ENCODE measurements around the gene BTBD9.

DNA sequence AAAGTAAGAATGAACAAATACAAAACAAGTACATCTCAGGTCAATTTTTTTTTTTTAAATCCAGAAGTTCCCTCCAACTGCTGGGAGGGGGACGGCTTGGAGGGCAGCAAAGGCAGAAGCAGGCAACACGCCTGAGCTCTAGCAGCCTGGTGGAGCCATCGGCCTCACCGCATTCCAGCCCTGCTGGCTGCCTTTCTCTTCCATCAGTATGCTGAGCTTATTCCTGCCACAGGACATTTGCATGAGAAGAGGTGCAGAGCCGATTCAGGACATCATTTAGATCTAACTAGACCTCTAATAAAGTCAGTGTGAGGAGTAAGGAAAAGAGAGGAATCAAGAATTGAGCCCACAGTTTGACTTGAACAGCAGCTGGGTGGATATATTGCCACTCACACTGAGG lies 501.4 kb downstream of the BTBD9 start:
- no peak for TF ChIP-seq POLR2A (IDR thresholded peaks at IDR 0.05)
- TF ChIP-seq, protein P1, sequence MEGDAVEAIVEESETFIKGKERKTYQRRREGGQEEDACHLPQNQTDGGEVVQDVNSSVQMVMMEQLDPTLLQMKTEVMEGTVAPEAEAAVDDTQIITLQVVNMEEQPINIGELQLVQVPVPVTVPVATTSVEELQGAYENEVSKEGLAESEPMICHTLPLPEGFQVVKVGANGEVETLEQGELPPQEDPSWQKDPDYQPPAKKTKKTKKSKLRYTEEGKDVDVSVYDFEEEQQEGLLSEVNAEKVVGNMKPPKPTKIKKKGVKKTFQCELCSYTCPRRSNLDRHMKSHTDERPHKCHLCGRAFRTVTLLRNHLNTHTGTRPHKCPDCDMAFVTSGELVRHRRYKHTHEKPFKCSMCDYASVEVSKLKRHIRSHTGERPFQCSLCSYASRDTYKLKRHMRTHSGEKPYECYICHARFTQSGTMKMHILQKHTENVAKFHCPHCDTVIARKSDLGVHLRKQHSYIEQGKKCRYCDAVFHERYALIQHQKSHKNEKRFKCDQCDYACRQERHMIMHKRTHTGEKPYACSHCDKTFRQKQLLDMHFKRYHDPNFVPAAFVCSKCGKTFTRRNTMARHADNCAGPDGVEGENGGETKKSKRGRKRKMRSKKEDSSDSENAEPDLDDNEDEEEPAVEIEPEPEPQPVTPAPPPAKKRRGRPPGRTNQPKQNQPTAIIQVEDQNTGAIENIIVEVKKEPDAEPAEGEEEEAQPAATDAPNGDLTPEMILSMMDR (IDR thresholded peaks at IDR 0.05) = no peak
